Stimulated activated naive B cell treated with anti-CD40 and anti-IgM and Interleukin-4, amounts not matched to agents 10 μg/mL and 1 μg/mL and 100 μg/mL, for 72 hours (primary cell): ENCODE data around the gene CLRN3.

Source experiments
- ATAC-seq, 2 donors: fragments of 150-1000 bp; cut with Tn5 transposase; replicated peaks; 2 replicates each; pipeline ENCODE4 v1.10.0; 2021; ENCODE audit warnings: moderate library complexity in 1 of 2
- DNase-seq: peaks from one replicate; pipeline ENCODE4 v3.0.0; 2021
- H3K27ac Mint-ChIP-seq: one replicate; pipeline ENCODE4 v1.8.0; 2022; ENCODE audit warnings: mild to moderate bottlenecking, mixed read lengths
- H3K27me3 Mint-ChIP-seq, 2 donors: one replicate each; pipeline ENCODE4 v1.8.0; 2022; ENCODE audit warnings: mixed read lengths in 2 of 2
- H3K36me3 Mint-ChIP-seq, 2 donors: one replicate each; pipeline ENCODE4 v1.8.0; 2022; ENCODE audit warnings: mixed read lengths in 2 of 2, mild to moderate bottlenecking in 1 of 2
- H3K4me1 Mint-ChIP-seq, 2 donors: one replicate each; pipeline ENCODE4 v1.8.0; 2022; ENCODE audit warnings: mixed read lengths in 2 of 2, mild to moderate bottlenecking in 1 of 2
- H3K4me3 Mint-ChIP-seq, 2 donors: one replicate each; pipeline ENCODE4 v1.8.0; 2022; ENCODE audit warnings: mild to moderate bottlenecking in 2 of 2, mixed read lengths in 2 of 2, moderate library complexity in 1 of 2
- H3K9me3 Mint-ChIP-seq, 2 donors: one replicate each; pipeline ENCODE4 v1.8.0; 2022; ENCODE audit warnings: mixed read lengths in 2 of 2, mild to moderate bottlenecking in 1 of 2

CLRN3 gene

GRCh38 chr10:127899766-127900387 is 7.1 kb upstream of the CLRN3 start:
- Mint-ChIP-seq H3K27me3 (peaks cover 23 to 28% of the 10 kb centered on the region in 2 donors), H3K4me3 (no peak overlapping the region), H3K9me3 (peaks cover 4 to 10% of the 10 kb centered on the region in 2 donors), H3K36me3 (peaks cover 0 to 1% of the 10 kb centered on the region in 2 donors), H3K27ac (no peak overlapping the region), H3K4me1 (no peaks in the 10 kb centered on the region)
- DNase-seq: no peak
- no peak for ATAC-seq

- Mint-ChIP-seq H3K9me3 (peaks cover 4 to 8% of the 10 kb centered on the region in 2 donors), H3K36me3 (peaks cover 0 to 1% of the 10 kb centered on the region in 2 donors), H3K4me3 (no peak overlapping the region), H3K27ac (no peak overlapping the region), H3K27me3 (peaks cover 14 to 22% of the 10 kb centered on the region in 2 donors), H3K4me1 (no peaks in the 10 kb centered on the region)
- ATAC-seq (no peak), DNase-seq (no peak)
Observed at GRCh38 chr10:127897177-127897576, 4.4 kb upstream of the CLRN3 start.

- H3K36me3 Mint-ChIP-seq: no peaks in the 10 kb centered on the region
- DNase-seq: no peak
- H3K27me3 Mint-ChIP-seq: peaks cover 14 to 22% of the 10 kb centered on the region in 2 donors
- no peaks in the 10 kb centered on the region for H3K4me1 Mint-ChIP-seq
- peaks cover 0 to 7% of the 10 kb centered on the region in 2 donors for H3K9me3 Mint-ChIP-seq
- H3K27ac Mint-ChIP-seq: no peak overlapping the region
- H3K4me3 Mint-ChIP-seq: no peak overlapping the region
- no peak for ATAC-seq
Observed at GRCh38 chr10:127896590-127896989, 3.8 kb upstream of the CLRN3 start.

- no peaks in the 10 kb centered on the region for H3K36me3 Mint-ChIP-seq
- peaks cover 8 to 11% of the 10 kb centered on the region in 2 donors for H3K27me3 Mint-ChIP-seq
- DNase-seq (no peak), ATAC-seq (no peak)
- no peak overlapping the region for H3K27ac Mint-ChIP-seq
- no peaks in the 10 kb centered on the region for H3K4me1 Mint-ChIP-seq
- no peak overlapping the region for H3K4me3 Mint-ChIP-seq
- H3K9me3 Mint-ChIP-seq: peaks cover 0 to 5% of the 10 kb centered on the region in 2 donors
Observed at GRCh38 chr10:127894146-127894545, 1.4 kb upstream of the CLRN3 start.

GRCh38 chr10:127890832-127891334 is 1.9 kb downstream of the CLRN3 start:
- Mint-ChIP-seq H3K4me3 (no peak overlapping the region), H3K4me1 (peaks cover 0 to 2% of the 10 kb centered on the region in 2 donors), H3K36me3 (no peaks in the 10 kb centered on the region), H3K27ac (no peak overlapping the region), H3K27me3 (peaks cover 3 to 6% of the 10 kb centered on the region in 2 donors), H3K9me3 (no peaks in the 10 kb centered on the region)
- DNase-seq (no peak), ATAC-seq (no peak)

GRCh38 chr10:127890216-127890615 is 2.5 kb downstream of the CLRN3 start:
- H3K4me3 Mint-ChIP-seq: no peak overlapping the region
- peaks cover 6 to 7% of the 10 kb centered on the region in 2 donors for H3K27me3 Mint-ChIP-seq
- H3K9me3 Mint-ChIP-seq: no peaks in the 10 kb centered on the region
- H3K36me3 Mint-ChIP-seq: no peaks in the 10 kb centered on the region
- no peak for ATAC-seq
- H3K4me1 Mint-ChIP-seq: peaks cover 0 to 2% of the 10 kb centered on the region in 2 donors
- no peak for DNase-seq
- H3K27ac Mint-ChIP-seq: no peak overlapping the region

GRCh38 chr10:127889605-127890195 is 3.0 kb downstream of the CLRN3 start:
- Mint-ChIP-seq H3K9me3 (no peaks in the 10 kb centered on the region), H3K36me3 (no peaks in the 10 kb centered on the region), H3K27ac (no peak overlapping the region), H3K27me3 (peaks cover 6 to 7% of the 10 kb centered on the region in 2 donors), H3K4me1 (peaks cover 0 to 2% of the 10 kb centered on the region in 2 donors), H3K4me3 (no peak overlapping the region)
- DNase-seq (no peak), ATAC-seq (no peak)

GRCh38 chr10:127888521-127889312 is 4.0 kb downstream of the CLRN3 start:
- H3K27me3 Mint-ChIP-seq: peaks cover 4 to 6% of the 10 kb centered on the region in 2 donors
- no peaks in the 10 kb centered on the region for H3K9me3 Mint-ChIP-seq
- no peak for DNase-seq
- no peak overlapping the region for H3K4me3 Mint-ChIP-seq
- H3K36me3 Mint-ChIP-seq: no peaks in the 10 kb centered on the region
- no peak overlapping the region for H3K27ac Mint-ChIP-seq
- peaks cover 0 to 2% of the 10 kb centered on the region in 2 donors for H3K4me1 Mint-ChIP-seq
- ATAC-seq: no peak

- Mint-ChIP-seq H3K9me3 (no peaks in the 10 kb centered on the region), H3K36me3 (no peaks in the 10 kb centered on the region), H3K4me3 (no peak overlapping the region), H3K27ac (no peak overlapping the region), H3K4me1 (peaks cover 3 to 4% of the 10 kb centered on the region in 2 donors), H3K27me3 (peaks cover 4 to 6% of the 10 kb centered on the region in 2 donors)
- DNase-seq (no peak), ATAC-seq (no peak)
Observed at GRCh38 chr10:127887541-127888415, 5.0 kb downstream of the CLRN3 start.

- no peak for DNase-seq
- Mint-ChIP-seq H3K36me3 (no peaks in the 10 kb centered on the region), H3K4me1 (peaks cover 4 to 7% of the 10 kb centered on the region in 2 donors), H3K27ac (no peak overlapping the region), H3K27me3 (peaks cover 4 to 6% of the 10 kb centered on the region in 2 donors), H3K4me3 (no peak overlapping the region), H3K9me3 (no peaks in the 10 kb centered on the region)
- ATAC-seq: no peak
Observed at GRCh38 chr10:127886371-127887051, 6.2 kb downstream of the CLRN3 start.

GRCh38 chr10:127884501-127884900 is 8.2 kb downstream of the CLRN3 start:
- H3K9me3 Mint-ChIP-seq: no peaks in the 10 kb centered on the region
- DNase-seq: no peak
- H3K27me3 Mint-ChIP-seq: peaks cover 4 to 6% of the 10 kb centered on the region in 2 donors
- no peak overlapping the region for H3K27ac Mint-ChIP-seq
- no peak overlapping the region for H3K4me3 Mint-ChIP-seq
- peaks cover 11 to 23% of the 10 kb centered on the region in 2 donors for H3K4me1 Mint-ChIP-seq
- no peaks in the 10 kb centered on the region for H3K36me3 Mint-ChIP-seq
- no peak for ATAC-seq

GRCh38 chr10:127883516-127883915 is 9.2 kb downstream of the CLRN3 start:
- Mint-ChIP-seq H3K4me1 (peaks cover 14 to 23% of the 10 kb centered on the region in 2 donors), H3K27me3 (peaks cover 4% of the 10 kb centered on the region in 2 donors), H3K9me3 (no peaks in the 10 kb centered on the region), H3K36me3 (no peaks in the 10 kb centered on the region), H3K27ac (no peak overlapping the region), H3K4me3 (no peak overlapping the region)
- ATAC-seq (no peak), DNase-seq (no peak)

GRCh38 chr10:127882801-127883459 is 9.8 kb downstream of the CLRN3 start:
- no peaks in the 10 kb centered on the region for H3K36me3 Mint-ChIP-seq
- DNase-seq: no peak
- no peak for ATAC-seq
- no peak overlapping the region for H3K4me3 Mint-ChIP-seq
- H3K27ac Mint-ChIP-seq: no peak overlapping the region
- H3K9me3 Mint-ChIP-seq: no peaks in the 10 kb centered on the region
- H3K4me1 Mint-ChIP-seq: peaks cover 15 to 23% of the 10 kb centered on the region in 2 donors
- peaks cover 0 to 4% of the 10 kb centered on the region in 2 donors for H3K27me3 Mint-ChIP-seq
